Activated CD8-positive, alpha-beta memory T cell treated with anti-CD3 and anti-CD28 coated beads, Interleukin-2, amount 50 U/mL, for 24 hours (primary cell): ENCODE measurements around the gene BHLHA15.
"Not testable (repeated sequence)": the region's sequence is repeated elsewhere in the genome, so short reads cannot be mapped to it uniquely, and the experiment has no call there.

Source experiments
- DNase-seq: peaks from one replicate; pipeline ENCODE4 v3.0.0-alpha.2; 2020; ENCODE audit errors: extremely low read depth

The BHLHA15 gene

DNA sequence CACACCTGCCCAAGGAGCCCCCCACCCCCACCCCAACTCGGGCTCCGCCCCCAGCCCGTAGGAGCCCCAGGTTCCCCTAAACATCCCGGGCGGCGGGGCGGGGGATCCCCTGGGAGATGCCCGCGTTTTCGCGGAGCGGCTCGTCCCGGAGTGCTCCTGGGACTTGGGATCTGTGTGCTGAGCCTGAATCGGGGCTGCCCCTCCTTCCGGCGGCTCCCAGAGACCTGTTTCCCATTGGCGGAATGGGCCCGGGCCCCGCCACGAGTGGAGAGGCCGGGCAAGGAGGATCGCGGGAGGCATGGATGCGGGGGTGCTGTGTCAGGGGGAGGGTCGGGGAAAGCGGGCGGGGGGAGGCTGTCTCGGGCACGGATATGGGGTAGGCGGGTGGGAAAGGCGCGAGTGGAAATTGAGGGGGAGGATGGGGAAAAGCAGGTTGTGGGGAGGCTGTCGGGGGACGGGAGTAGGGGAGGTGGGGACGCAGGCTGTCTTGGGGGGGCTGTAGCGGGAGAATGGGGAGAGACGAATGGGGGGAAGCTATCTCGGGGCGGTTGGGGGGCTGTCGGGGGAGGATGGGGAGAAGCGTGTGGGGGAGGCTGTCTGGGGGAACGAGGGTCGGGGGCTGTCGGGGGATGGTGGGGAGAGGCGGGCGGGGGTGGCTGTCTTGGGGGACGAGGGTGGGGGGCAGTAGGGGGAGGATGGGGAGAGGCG lies 572 bp upstream of the BHLHA15 start:
- DNase-seq, result no peak

DNA sequence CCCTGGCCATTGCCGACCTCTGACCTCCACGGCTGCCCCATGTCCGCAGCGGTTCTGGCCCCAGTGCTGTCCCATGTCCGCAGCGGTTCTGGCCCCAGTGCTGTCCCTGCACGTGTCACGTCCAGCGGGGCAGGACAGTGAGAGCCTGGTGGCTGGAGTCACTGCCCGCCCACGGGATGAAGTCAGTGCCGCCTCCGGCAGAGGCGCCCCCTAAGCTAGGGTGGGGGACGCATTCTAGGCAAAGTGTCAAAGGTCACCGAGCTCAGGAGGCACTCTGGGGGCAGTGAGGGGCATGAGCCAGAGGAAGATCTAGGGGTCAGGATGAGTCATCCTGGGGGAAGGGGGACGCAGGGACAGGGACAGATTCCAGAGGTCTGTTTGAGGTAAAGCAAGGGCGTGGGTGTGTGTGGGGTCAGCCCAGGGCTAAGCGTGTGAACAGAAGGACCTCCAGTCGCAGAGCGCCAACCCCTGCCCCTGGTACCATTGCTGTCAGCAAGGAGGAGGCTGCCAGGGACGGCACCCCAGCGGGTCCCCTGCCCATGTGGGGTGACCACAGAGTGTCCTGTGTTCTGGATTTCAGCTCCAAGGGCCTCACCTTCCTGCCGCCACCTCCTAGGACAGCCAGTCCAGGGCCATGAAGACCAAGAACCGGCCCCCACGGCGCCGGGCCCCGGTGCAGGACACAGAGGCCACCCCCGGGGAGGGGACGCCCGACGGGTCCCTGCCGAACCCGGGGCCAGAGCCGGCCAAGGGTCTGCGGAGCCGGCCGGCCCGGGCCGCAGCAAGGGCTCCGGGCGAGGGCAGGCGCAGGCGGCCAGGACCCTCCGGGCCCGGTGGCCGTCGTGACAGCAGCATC lies 665 bp downstream of the BHLHA15 start:
- no peak for DNase-seq

DNA sequence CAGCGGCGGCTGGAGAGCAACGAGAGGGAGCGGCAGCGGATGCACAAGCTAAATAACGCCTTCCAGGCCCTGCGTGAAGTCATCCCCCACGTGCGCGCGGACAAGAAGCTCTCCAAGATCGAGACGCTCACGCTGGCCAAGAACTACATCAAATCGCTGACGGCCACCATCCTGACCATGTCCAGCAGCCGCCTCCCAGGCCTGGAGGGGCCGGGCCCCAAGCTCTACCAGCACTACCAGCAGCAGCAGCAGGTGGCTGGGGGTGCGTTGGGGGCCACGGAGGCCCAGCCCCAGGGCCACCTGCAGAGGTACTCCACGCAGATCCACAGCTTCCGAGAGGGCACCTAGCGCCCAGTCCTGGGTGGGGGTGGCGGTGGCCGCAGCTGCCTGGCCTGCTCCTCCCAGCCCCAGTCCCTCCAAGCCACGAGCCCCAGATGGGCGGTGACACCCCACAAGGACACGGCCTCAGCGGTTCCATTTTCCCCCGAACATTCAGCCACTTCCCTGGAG lies 1.3 kb downstream of the BHLHA15 start:
- DNase-seq, result no peak

DNA sequence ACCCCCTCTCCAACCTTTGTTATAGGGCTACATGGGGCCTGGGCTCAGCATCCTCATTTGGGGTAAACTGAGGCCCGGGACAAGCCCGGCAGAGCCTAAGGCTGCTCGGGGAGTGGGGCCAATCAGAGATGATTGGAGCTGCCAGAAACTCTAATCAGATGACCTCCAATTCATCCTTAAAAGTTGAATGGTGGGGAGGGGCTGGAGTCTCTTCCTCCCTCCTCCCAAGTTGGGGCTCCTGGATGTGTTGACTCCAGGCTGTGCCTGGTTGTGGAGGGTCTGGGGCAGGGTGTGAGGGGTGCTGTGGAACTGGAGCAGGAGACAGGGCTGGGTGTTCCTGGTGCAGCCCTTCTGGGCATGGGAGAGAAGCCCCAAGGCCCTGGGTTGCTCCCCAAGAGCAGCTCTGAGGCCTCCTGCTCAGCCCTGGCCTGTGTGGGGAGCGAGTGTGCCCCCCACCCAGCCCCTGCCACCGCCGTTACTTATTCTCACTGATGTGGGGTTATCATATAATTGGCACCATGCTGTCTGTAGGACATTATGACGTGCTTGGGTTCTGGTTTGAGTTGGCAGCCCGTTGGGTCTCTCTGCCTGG lies 2.2 kb downstream of the BHLHA15 start:
- no peak for DNase-seq

- DNase-seq, result no peak
These were observed 2.9 kb downstream of the BHLHA15 start for GRCh38 chr7:98213888-98214810.

GRCh38 chr7:98214811-98215321 lies 3.6 kb downstream of the BHLHA15 start:
- no peak for DNase-seq

GRCh38 chr7:98215561-98216495 lies 4.6 kb downstream of the BHLHA15 start:
- no peak for DNase-seq

DNA sequence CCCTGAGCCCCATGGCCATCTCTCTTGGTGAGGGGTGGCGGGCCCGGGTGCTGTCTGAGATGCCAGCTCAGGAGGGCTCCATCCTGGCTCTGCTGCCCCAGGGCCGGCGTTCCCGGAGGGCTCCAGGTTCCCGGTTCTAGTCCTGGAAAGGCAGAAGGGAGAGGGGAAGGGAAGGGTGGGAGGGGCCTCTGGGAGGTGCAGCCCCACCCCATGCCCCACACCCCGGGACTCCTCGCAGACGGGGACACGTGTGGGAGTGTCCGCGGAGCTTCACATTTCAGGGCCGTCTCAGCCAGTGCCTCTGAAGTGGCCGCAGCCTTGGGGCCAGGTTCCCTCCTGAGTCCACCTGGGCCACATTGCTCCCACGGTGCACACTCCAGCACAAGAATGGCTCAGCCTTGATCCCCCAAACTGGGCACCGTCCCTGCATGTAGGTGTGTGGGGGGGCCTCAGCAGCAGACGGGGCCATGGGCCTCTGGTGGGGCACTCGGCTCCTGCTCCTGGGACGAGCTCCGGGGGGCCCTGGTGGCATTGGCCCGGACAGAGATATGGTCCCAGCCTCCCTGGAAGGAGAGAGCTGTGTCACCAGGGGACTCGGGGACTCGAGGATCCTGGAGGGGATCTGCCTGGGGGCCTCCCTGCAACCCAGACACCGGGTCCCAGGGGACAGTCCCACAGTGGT lies 5.8 kb downstream of the BHLHA15 start:
- DNase-seq, result no peak

DNA sequence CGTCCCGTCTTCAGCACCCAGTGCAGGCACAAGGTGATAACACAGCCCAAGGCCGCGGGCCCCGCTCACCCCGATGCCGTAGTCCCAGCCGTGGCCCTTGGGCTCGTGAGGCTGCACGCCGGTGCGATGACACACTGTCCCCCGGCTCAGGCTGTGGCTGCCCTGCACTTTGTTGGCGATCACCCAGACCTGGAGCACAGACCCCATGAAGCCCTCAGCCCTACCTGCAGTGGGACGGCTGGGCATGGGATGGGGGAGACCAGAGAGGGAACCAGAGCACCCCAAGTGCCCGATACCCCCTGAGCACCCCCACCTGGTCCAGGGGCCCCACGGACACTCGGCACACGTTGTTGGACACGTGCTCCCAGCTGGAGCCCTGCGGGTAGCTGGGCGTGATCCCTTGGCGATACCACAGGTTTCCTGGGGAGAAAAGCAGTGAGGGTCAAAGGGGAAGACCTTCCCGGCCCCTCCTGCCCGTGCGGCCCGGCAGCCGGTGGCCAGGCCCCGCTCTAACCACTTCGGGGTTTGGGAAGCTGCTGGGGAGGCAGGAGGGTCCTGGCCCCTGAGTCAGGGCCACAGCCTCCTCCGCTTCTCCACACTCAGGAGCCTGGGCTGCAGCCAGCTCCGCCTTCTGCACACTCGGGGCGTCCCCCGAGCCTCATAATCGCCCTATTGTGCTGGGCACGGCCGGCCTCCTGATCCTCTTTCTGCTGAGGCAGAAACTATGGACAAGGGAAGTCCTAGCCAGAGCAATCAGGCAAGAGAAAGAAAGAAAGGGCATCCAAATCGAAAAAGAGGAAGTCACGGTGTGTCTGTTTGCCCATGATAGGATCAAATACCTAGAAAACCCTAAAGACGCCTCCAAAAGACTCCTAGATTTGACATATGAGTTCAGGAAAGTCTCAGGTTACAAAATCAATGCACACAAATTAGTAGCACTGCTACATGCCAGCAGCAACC lies 6.7 kb downstream of the BHLHA15 start:
- no peak for DNase-seq

GRCh38 chr7:98219382-98219781 lies 8.1 kb downstream of the BHLHA15 start:
- DNase-seq, result not testable (repeated sequence)

- no peak for DNase-seq
These were observed 10.6 kb downstream of the BHLHA15 start for GRCh38 chr7:98221611-98222532.

DNA sequence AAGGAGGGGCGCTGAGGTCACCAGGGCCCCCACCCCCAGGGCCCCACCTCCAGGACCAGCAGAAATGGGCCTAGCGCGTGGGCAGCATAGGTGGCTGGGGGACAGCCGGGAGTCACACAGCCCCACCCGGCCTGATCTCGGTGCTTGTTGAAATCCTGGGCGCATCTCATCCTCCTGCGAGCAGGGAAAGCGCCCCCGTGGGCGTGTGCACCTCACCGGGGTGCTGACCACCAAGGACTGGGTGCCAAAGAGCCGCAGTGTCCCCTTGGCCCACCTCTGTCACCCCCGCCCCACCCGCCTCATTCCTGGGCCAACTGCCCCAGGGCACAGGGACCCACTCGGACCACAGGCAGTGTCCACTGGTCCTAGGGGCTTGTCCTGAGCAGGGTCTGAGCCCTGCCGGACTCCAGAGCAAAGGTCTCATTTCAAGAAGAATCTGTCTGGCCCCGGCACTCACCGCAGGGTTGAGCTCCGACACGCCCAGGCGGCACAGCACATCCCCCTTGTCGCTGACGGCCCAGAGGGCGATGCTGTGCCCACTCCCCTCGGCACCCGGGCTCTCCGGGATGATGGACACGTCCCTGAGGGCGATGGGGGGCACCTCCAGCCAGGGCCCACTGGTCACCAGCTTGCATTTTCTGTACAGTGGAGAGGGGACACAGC lies 11.4 kb downstream of the BHLHA15 start:
- no peak for DNase-seq

DNA sequence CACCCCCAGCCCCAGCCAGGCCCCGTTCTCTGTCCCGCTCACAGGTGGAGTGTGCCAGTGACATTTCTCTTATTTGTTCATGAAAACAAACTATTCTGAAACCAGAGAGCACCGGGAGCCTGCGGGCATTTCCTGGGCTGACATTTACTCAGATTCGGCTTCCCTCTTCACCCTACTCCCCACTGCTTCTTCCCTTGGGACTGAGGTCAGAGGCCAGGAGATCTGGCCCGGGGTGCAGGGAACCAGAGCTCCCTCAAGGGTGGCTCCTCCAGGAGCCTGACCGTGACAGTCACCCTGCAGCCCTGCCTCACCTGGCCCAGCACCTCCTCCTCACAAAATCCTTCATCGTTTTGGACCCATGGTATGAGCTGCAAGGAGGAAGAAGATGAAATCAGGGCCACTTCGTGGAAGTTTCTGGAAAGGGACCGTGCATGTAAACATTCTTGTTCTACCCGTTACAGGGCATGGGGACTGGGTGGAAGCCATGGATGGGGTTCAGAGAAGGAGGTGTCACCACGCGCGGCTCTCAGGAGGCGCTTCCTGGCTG lies 12.2 kb downstream of the BHLHA15 start:
- no peak for DNase-seq

- DNase-seq, result no peak
These were observed 12.9 kb downstream of the BHLHA15 start for GRCh38 chr7:98223898-98224700.

GRCh38 chr7:98224701-98225181 lies 13.5 kb downstream of the BHLHA15 start:
- no peak for DNase-seq
